ENCODE data around the gene CPED1. TPM values are rescaled to one million over a fixed set of nuclear protein-coding genes. Genes with fewer than 3 reads are reported as not detected.

Gene CPED1
- total RNA-seq, 1 experiment from 2014 or later, result 0.13 TPM

DNA sequence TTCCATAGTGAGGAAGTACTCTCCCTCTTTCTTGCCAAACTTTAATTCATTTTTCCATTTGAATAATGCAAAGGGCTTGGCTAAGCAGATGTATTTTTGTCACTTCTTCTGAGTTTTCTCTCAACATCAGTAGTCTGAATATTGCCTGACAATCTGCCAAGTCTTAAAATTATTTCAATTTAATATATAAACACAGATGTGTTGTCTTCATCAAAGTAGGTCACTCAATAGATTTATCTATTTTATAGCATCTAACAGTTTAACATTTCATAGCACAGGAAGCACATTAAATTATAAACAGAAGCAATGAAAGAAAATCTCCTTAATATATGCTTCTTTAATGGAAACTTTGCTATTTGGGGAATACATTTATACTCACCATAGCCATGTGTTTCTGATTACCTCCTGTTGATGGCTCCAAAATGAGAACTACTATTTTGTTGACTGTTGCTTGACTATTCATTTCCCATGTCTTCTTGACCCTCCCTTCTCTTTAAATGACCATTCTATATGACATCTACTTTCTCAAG, 4.5 kb downstream of the CPED1 start:
- H2BK20ac ChIP-seq (ENCODE audit: low read depth, low read length, poor library complexity, severe bottlenecking), result no peak overlapping the region
- H4K8ac ChIP-seq (replicated peaks; ENCODE audit: insufficient read length, low read depth, low read length), result no peak overlapping the region
- no peaks in the 10 kb centered on the region for H3K79me2 ChIP-seq (ENCODE audit: insufficient read depth, low read length)
- H3K79me1 ChIP-seq (ENCODE audit: insufficient read depth, low read depth, low read length, poor library complexity, severe bottlenecking), result no peaks in the 10 kb centered on the region
- Mint-ChIP-seq H3K36me3 (ENCODE audit: insufficient read depth in 1 of 3, low read depth in 3 of 3) (no peaks in the 10 kb centered on the region), H3K27me3 (ENCODE audit: low read depth) (peaks cover 23% of the 10 kb centered on the region), H3K4me1 (peaks cover 8 to 11% of the 10 kb centered on the region in 2 experiments), H3K27ac (no peak overlapping the region), H3K4me3 (no peak overlapping the region), H3K9me3 (no peaks in the 10 kb centered on the region)
- no peaks in the 10 kb centered on the region for H3K4me1 ChIP-seq (ENCODE audit: insufficient read depth, low read length)
- H3K23me2 ChIP-seq (ENCODE audit: insufficient read length, low read depth, low read length, poor library complexity, severe bottlenecking), result peaks cover 4% of the 10 kb centered on the region
- H3K4me2 ChIP-seq (ENCODE audit: insufficient read depth, insufficient read length, low read length), result no peak overlapping the region
- no peak overlapping the region for H2BK5ac ChIP-seq (ENCODE audit: insufficient read length, low read length)
- H3K9ac ChIP-seq (ENCODE audit: extremely low read depth, insufficient read length, low read length), result no peak overlapping the region
- H3K27ac ChIP-seq (ENCODE audit: insufficient read length, low read depth, low read length), result no peak overlapping the region
- no peak overlapping the region for H2BK120ac ChIP-seq (ENCODE audit: low read depth, low read length, poor library complexity, severe bottlenecking)
- no peak overlapping the region for H3K4ac ChIP-seq (ENCODE audit: low read depth, low read length)
- H3T11ph ChIP-seq (ENCODE audit: low read length), result no peak overlapping the region
- H3K56ac ChIP-seq (ENCODE audit: insufficient read length, low read depth, low read length), result no peak overlapping the region
- H2AK5ac ChIP-seq (ENCODE audit: insufficient read length, low read length), result no peak overlapping the region
- H3K23ac ChIP-seq (ENCODE audit: insufficient read length, low read depth, low read length), result no peak overlapping the region
- H3K18ac ChIP-seq (ENCODE audit: insufficient read length, low read depth, low read length), result no peak overlapping the region
- H3K14ac ChIP-seq (ENCODE audit: insufficient read depth, low read length), result no peak overlapping the region
- H4K5ac ChIP-seq (ENCODE audit: insufficient read length, low read depth, low read length), result no peak overlapping the region
- H3K9me3 ChIP-seq (ENCODE audit: control insufficient read depth, low read depth, low read length), result no peaks in the 10 kb centered on the region
- H2BK15ac ChIP-seq (ENCODE audit: low read depth, low read length), result no peak overlapping the region
- no peaks in the 10 kb centered on the region for H4K20me1 ChIP-seq (ENCODE audit: control insufficient read depth, insufficient read depth, insufficient read length)
- H2BK12ac ChIP-seq (ENCODE audit: insufficient read length, low read depth, low read length), result no peak overlapping the region
- TF ChIP-seq, protein P1, sequence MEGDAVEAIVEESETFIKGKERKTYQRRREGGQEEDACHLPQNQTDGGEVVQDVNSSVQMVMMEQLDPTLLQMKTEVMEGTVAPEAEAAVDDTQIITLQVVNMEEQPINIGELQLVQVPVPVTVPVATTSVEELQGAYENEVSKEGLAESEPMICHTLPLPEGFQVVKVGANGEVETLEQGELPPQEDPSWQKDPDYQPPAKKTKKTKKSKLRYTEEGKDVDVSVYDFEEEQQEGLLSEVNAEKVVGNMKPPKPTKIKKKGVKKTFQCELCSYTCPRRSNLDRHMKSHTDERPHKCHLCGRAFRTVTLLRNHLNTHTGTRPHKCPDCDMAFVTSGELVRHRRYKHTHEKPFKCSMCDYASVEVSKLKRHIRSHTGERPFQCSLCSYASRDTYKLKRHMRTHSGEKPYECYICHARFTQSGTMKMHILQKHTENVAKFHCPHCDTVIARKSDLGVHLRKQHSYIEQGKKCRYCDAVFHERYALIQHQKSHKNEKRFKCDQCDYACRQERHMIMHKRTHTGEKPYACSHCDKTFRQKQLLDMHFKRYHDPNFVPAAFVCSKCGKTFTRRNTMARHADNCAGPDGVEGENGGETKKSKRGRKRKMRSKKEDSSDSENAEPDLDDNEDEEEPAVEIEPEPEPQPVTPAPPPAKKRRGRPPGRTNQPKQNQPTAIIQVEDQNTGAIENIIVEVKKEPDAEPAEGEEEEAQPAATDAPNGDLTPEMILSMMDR (conservative IDR thresholded peaks at IDR 0.05), result no peak
- no peak overlapping the region for H2AFZ ChIP-seq (ENCODE audit: low read length)
- no peak overlapping the region for H4K91ac ChIP-seq (ENCODE audit: insufficient read length, low read depth, low read length)
- H3K27me3 ChIP-seq (ENCODE audit: insufficient read depth, low read length), result peaks cover 3% of the 10 kb centered on the region; the same call in 1 of the 2 replicates
- no peak for DNase-seq

Data from H9 (cell line).